GM13976 (cell line): ENCODE results near the gene NLGN3.

ENCODE experiments used
- DNase-seq: peaks from one replicate; pipeline ENCODE4 v3.0.0; 2012; ENCODE audit warnings: low spot score
- CTCF ChIP-seq: IDR thresholded peaks from 2 replicates; pipeline ENCODE4 v1.5.1; 2012; ENCODE audit warnings: borderline replicate concordance, mild to moderate bottlenecking; ENCODE audit not compliant: insufficient read depth; ENCODE audit errors: extremely low read depth, missing control alignments, control extremely low read depth
- in situ Hi-C: fragments of 300-500 bp; cut with MboI; formaldehyde crosslinking; loops from one replicate; pipeline ENCODE4 v1.12.0; 2022; ENCODE audit warnings: low sequenced_read_pairs, mixed read lengths, inconsistent platforms; ENCODE audit not compliant: unreplicated experiment

NLGN3 gene

GRCh38 chrX:71098951-71099506 is 45.6 kb upstream of the NLGN3 start:
- TF ChIP-seq CTCF = no peak
- no peak for DNase-seq
- in situ Hi-C loops = no loop called here

GRCh38 chrX:71099736-71100135 is 44.9 kb upstream of the NLGN3 start:
- TF ChIP-seq CTCF = no peak
- in situ Hi-C loops = no loop called here
- no peak for DNase-seq

GRCh38 chrX:71100581-71101505 is 43.8 kb upstream of the NLGN3 start:
- in situ Hi-C loops = no loop called here
- DNase-seq = no peak
- no peak for TF ChIP-seq CTCF

- TF ChIP-seq CTCF = no peak
- in situ Hi-C loops = no loop called here
- DNase-seq = no peak
Measured at GRCh38 chrX:71102292-71102691, 42.3 kb upstream of the NLGN3 start.

- DNase-seq = peak; percentile 65
- in situ Hi-C loops = no loop called here
- no peak for TF ChIP-seq CTCF
Measured at GRCh38 chrX:71103110-71103983, 41.3 kb upstream of the NLGN3 start.

GRCh38 chrX:71105628-71106027 is 39.0 kb upstream of the NLGN3 start:
- no peak for TF ChIP-seq CTCF
- in situ Hi-C loops = no loop called here

More at GRCh38 chrX:71105628-71106027, 39.0 kb upstream of the NLGN3 start:
- DNase-seq = no peak
